ENCODE data around the gene SCN1B. TPM values are rescaled to one million over a fixed set of nuclear protein-coding genes. Genes with fewer than 3 reads are reported as not detected.

The SCN1B gene
- total and polyA plus RNA-seq, 2 of the 13 experiments (the other 11 are each of a cell fraction or from before 2014, with no cell fraction given) = 2.7 to 20.1 TPM

DNA sequence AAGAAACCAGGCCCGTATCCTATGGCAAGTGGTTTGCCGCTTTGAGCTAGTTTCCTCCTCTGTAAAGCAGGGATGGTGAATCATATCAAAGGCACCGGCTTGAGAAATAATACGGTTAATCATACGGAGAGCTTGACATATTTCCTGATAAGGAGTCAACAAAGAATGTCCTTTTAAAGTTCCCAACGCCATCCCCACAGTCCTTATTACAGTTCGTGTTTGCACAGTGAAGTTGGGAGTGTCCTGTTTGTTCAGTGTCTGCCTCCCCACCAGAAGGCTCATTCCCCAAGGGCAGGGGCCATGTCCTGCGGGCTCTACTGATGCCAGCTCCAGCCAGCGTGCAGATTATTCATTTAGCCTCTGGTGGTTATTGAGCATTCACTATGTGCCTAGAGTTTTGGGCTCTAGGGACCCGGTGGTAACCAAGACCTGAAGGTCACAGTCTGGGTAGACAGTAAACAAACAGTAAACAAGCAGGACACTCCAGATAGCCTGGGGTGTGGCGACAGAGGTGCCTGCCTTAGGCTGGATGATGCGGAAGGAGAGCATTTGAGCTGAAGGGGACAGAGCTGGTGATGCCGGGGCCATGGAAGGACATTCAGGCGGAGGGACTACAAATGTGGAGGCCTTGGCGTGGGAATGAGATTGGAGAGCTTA is 23.8 kb upstream of the SCN1B start (continued):
- TF ChIP-seq, protein P1, sequence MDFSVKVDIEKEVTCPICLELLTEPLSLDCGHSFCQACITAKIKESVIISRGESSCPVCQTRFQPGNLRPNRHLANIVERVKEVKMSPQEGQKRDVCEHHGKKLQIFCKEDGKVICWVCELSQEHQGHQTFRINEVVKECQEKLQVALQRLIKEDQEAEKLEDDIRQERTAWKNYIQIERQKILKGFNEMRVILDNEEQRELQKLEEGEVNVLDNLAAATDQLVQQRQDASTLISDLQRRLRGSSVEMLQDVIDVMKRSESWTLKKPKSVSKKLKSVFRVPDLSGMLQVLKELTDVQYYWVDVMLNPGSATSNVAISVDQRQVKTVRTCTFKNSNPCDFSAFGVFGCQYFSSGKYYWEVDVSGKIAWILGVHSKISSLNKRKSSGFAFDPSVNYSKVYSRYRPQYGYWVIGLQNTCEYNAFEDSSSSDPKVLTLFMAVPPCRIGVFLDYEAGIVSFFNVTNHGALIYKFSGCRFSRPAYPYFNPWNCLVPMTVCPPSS (IDR thresholded peaks at IDR 0.05) = no peak
- TF ChIP-seq PHB2 (IDR thresholded peaks at IDR 0.05; ENCODE audit: partially characterized antibody) = no peak
- TF ChIP-seq, protein P2, sequence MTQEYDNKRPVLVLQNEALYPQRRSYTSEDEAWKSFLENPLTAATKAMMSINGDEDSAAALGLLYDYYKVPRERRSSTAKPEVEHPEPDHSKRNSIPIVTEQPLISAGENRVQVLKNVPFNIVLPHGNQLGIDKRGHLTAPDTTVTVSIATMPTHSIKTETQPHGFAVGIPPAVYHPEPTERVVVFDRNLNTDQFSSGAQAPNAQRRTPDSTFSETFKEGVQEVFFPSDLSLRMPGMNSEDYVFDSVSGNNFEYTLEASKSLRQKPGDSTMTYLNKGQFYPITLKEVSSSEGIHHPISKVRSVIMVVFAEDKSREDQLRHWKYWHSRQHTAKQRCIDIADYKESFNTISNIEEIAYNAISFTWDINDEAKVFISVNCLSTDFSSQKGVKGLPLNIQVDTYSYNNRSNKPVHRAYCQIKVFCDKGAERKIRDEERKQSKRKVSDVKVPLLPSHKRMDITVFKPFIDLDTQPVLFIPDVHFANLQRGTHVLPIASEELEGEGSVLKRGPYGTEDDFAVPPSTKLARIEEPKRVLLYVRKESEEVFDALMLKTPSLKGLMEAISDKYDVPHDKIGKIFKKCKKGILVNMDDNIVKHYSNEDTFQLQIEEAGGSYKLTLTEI (CRISPR knock-in tag; conservative IDR thresholded peaks at IDR 0.05) = no peak
- TF ChIP-seq, protein P3, sequence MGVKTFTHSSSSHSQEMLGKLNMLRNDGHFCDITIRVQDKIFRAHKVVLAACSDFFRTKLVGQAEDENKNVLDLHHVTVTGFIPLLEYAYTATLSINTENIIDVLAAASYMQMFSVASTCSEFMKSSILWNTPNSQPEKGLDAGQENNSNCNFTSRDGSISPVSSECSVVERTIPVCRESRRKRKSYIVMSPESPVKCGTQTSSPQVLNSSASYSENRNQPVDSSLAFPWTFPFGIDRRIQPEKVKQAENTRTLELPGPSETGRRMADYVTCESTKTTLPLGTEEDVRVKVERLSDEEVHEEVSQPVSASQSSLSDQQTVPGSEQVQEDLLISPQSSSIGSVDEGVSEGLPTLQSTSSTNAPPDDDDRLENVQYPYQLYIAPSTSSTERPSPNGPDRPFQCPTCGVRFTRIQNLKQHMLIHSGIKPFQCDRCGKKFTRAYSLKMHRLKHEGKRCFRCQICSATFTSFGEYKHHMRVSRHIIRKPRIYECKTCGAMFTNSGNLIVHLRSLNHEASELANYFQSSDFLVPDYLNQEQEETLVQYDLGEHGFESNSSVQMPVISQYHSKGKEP (CRISPR knock-in tag; IDR thresholded peaks at IDR 0.05) = no peak
- TF ChIP-seq ZFP36L2 (CRISPR knock-in tag; IDR thresholded peaks at IDR 0.05) = no peak
- TF ChIP-seq ZNF616 (CRISPR knock-in tag; IDR thresholded peaks at IDR 0.05; ENCODE audit: low read depth) = no peak
- TF ChIP-seq HES4 (CRISPR knock-in tag; IDR thresholded peaks at IDR 0.05; ENCODE audit: borderline replicate concordance) = no peak
- TF ChIP-seq TMF1 (CRISPR knock-in tag; IDR thresholded peaks at IDR 0.05; ENCODE audit: low read depth) = no peak
- peak; percentile 95 for TF ChIP-seq FOXA1 (IDR thresholded peaks at IDR 0.05)
- TF ChIP-seq FOXA1 (CRISPR knock-in tag; IDR thresholded peaks at IDR 0.05) = peak; percentile 99
- peak; percentile 66; the same call in 1 of the 2 replicates for TF ChIP-seq GATAD1 (CRISPR knock-in tag; IDR thresholded peaks at IDR 0.05)
- TF ChIP-seq NFIC (IDR thresholded peaks at IDR 0.05; ENCODE audit: low read length) = peak; percentile 81
- TF ChIP-seq, protein P4, sequence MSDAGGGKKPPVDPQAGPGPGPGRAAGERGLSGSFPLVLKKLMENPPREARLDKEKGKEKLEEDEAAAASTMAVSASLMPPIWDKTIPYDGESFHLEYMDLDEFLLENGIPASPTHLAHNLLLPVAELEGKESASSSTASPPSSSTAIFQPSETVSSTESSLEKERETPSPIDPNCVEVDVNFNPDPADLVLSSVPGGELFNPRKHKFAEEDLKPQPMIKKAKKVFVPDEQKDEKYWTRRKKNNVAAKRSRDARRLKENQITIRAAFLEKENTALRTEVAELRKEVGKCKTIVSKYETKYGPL (CRISPR knock-in tag; IDR thresholded peaks at IDR 0.05) = no peak
- no peak for TF ChIP-seq ZBTB3 (CRISPR knock-in tag; IDR thresholded peaks at IDR 0.05; ENCODE audit: borderline replicate concordance, low read depth)
- TF ChIP-seq MTF1 (CRISPR knock-in tag; IDR thresholded peaks at IDR 0.05) = no peak
- TF ChIP-seq DR1 (CRISPR knock-in tag; IDR thresholded peaks at IDR 0.05) = peak; percentile 40; the same call in 1 of the 2 replicates
- TF ChIP-seq MYC (CRISPR knock-in tag; IDR thresholded peaks at IDR 0.05; ENCODE audit: borderline replicate concordance) = peak; percentile 51; the same call in 1 of the 2 replicates
- TF ChIP-seq REPIN1 (CRISPR knock-in tag; IDR thresholded peaks at IDR 0.05; ENCODE audit: borderline replicate concordance, low read depth) = peak; percentile 60; the same call in 1 of the 2 replicates
- TF ChIP-seq SCMH1 (CRISPR knock-in tag; IDR thresholded peaks at IDR 0.05; ENCODE audit: borderline replicate concordance) = no peak
- peak; percentile 59; the same call in 1 of the 2 replicates for TF ChIP-seq SPEN (CRISPR knock-in tag; IDR thresholded peaks at IDR 0.05; ENCODE audit: low read depth)
- TF ChIP-seq, protein P5, sequence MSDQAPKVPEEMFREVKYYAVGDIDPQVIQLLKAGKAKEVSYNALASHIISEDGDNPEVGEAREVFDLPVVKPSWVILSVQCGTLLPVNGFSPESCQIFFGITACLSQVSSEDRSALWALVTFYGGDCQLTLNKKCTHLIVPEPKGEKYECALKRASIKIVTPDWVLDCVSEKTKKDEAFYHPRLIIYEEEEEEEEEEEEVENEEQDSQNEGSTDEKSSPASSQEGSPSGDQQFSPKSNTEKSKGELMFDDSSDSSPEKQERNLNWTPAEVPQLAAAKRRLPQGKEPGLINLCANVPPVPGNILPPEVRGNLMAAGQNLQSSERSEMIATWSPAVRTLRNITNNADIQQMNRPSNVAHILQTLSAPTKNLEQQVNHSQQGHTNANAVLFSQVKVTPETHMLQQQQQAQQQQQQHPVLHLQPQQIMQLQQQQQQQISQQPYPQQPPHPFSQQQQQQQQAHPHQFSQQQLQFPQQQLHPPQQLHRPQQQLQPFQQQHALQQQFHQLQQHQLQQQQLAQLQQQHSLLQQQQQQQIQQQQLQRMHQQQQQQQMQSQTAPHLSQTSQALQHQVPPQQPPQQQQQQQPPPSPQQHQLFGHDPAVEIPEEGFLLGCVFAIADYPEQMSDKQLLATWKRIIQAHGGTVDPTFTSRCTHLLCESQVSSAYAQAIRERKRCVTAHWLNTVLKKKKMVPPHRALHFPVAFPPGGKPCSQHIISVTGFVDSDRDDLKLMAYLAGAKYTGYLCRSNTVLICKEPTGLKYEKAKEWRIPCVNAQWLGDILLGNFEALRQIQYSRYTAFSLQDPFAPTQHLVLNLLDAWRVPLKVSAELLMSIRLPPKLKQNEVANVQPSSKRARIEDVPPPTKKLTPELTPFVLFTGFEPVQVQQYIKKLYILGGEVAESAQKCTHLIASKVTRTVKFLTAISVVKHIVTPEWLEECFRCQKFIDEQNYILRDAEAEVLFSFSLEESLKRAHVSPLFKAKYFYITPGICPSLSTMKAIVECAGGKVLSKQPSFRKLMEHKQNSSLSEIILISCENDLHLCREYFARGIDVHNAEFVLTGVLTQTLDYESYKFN (CRISPR knock-in tag; conservative IDR thresholded peaks at IDR 0.05) = peak; percentile 88
- TF ChIP-seq ZNF264 (CRISPR knock-in tag; IDR thresholded peaks at IDR 0.05) = peak; percentile 71; the same call in 1 of the 2 replicates
